Colonic mucosa (tissue), 4 donors: ENCODE measurements around the gene PRSS38. TPM values are rescaled to one million over a fixed set of nuclear protein-coding genes. Genes with fewer than 3 reads are reported as not detected.

Experiments
- DNase-seq: peaks from one replicate; pipeline ENCODE4 v3.0.0-alpha.2; 2020
- H3K27ac ChIP-seq: fragments of 200-600 bp; one replicate; pipeline ENCODE4 v1.8.0; 2021
- H3K27me3 ChIP-seq: fragments of 200-600 bp; one replicate; pipeline ENCODE4 v1.8.0; 2021
- H3K36me3 ChIP-seq: fragments of 200-600 bp; one replicate; pipeline ENCODE4 v1.8.0; 2021
- H3K4me1 ChIP-seq: fragments of 200-600 bp; one replicate; pipeline ENCODE4 v1.8.0; 2021; ENCODE audit warnings: mild to moderate bottlenecking
- H3K4me3 ChIP-seq: fragments of 200-600 bp; one replicate; pipeline ENCODE4 v1.8.0; 2021
- H3K9ac ChIP-seq, 2 donors: one replicate each; pipeline ENCODE4 v1.7.0; 2013; ENCODE audit warnings: control low read depth in 2 of 2, low read depth in 2 of 2, low read length in 2 of 2
- H3K9me3 ChIP-seq: fragments of 200-600 bp; one replicate; pipeline ENCODE4 v1.8.0; 2021
- CTCF ChIP-seq: fragments of 200-600 bp; IDR thresholded peaks from one replicate; pipeline ENCODE4 v1.8.0; 2022; ENCODE audit warnings: antibody characterized with exemption, mild to moderate bottlenecking
- intact Hi-C: fragments of 100-400 bp; cut with DNase I; formaldehyde crosslinking; loops from one replicate; pipeline ENCODE4 v1.14.1; 2022
- total RNA-seq, 2 donors: library from RNA; stranded (reverse); fragmentation: NEBNext Ultra II Directional in 1 of 2; extraction: Animal tissue kit (Norgen Biotek cat#: 25700) in 1 of 2; gene quantifications; one replicate each; pipeline ENCODE4 v1.2.1, GENCODE V29; 2021
- donor health status: healthy.
- donor health status: DM: no; HTN: no; CAD: no.
- donor health status: DM: no; HTN: no; CAD: no.

PRSS38 gene
- total RNA-seq, 2 donors from 2014 or later: not detected

- intact Hi-C loops: no loop called here
- no peaks in the 10 kb centered on the region for H3K36me3 ChIP-seq
- TF ChIP-seq CTCF: no peak
- no peaks in the 10 kb centered on the region for H3K9me3 ChIP-seq
- H3K9ac ChIP-seq: no peak overlapping the region
- H3K27me3 ChIP-seq: no peaks in the 10 kb centered on the region
- H3K27ac ChIP-seq: no peak overlapping the region
- no peak overlapping the region for H3K4me3 ChIP-seq
- peaks cover 6% of the 10 kb centered on the region for H3K4me1 ChIP-seq
- DNase-seq: peak; percentile 46
Measured at GRCh38 chr1:227885648-227886502, 70.4 kb downstream of the PRSS38 start.

GRCh38 chr1:227886503-227886961 lies 71.1 kb downstream of the PRSS38 start:
- Histone ChIP-seq H3K9ac (no peak overlapping the region), H3K9me3 (no peaks in the 10 kb centered on the region), H3K27me3 (no peaks in the 10 kb centered on the region), H3K36me3 (no peaks in the 10 kb centered on the region), H3K4me1 (peaks cover 6% of the 10 kb centered on the region), H3K4me3 (no peak overlapping the region), H3K27ac (peak overlapping the region; percentile 72)
- no peak for TF ChIP-seq CTCF
- intact Hi-C loops: no loop called here
- peak; percentile 18 for DNase-seq

GRCh38 chr1:227886993-227887696 lies 71.7 kb downstream of the PRSS38 start:
- Histone ChIP-seq H3K9me3 (no peaks in the 10 kb centered on the region), H3K9ac (peak overlapping the region; percentile 12 to 56), H3K4me1 (peaks cover 6% of the 10 kb centered on the region), H3K27ac (peak overlapping the region; percentile 72), H3K4me3 (peak overlapping the region; percentile 28), H3K27me3 (no peaks in the 10 kb centered on the region), H3K36me3 (no peaks in the 10 kb centered on the region)
- intact Hi-C loops: no loop called here
- TF ChIP-seq CTCF: no peak
- DNase-seq: peak; percentile 57

GRCh38 chr1:227887697-227888403 lies 72.4 kb downstream of the PRSS38 start:
- Histone ChIP-seq H3K36me3 (no peaks in the 10 kb centered on the region), H3K9ac (peak overlapping the region; percentile 12 to 56), H3K4me3 (peak overlapping the region; percentile 28), H3K4me1 (peaks cover 6% of the 10 kb centered on the region), H3K27ac (peak overlapping the region; percentile 42), H3K9me3 (no peaks in the 10 kb centered on the region), H3K27me3 (no peaks in the 10 kb centered on the region)
- TF ChIP-seq CTCF: no peak
- intact Hi-C loops: no loop called here
- peak; percentile 33 for DNase-seq

GRCh38 chr1:227888404-227889046 lies 73.0 kb downstream of the PRSS38 start:
- H3K4me3 ChIP-seq: no peak overlapping the region
- TF ChIP-seq CTCF: no peak
- peak; percentile 15 for DNase-seq

More at GRCh38 chr1:227888404-227889046, 73.0 kb downstream of the PRSS38 start:
- intact Hi-C loops: no loop called here
- no peak overlapping the region for H3K27ac ChIP-seq
- H3K9ac ChIP-seq: no peak overlapping the region
- no peaks in the 10 kb centered on the region for H3K27me3 ChIP-seq
- H3K36me3 ChIP-seq: no peaks in the 10 kb centered on the region
- H3K4me1 ChIP-seq: peaks cover 6% of the 10 kb centered on the region
- no peaks in the 10 kb centered on the region for H3K9me3 ChIP-seq
